Endometrium (tissue), 2 donors: ENCODE measurements around the gene AKAP6.

ENCODE experiments used
- FAIRE-seq: peaks from 2 replicates; lab custom pipeline; 2012; peaks lifted over from hg19 to GRCh38; lab: Jason Lieb, UNC
- donor health status: control.
- donor health status: control.

The AKAP6 gene

GRCh38 chr14:32534145-32534544 lies 205.0 kb downstream of the AKAP6 start:
- FAIRE-seq: no peak

GRCh38 chr14:32536175-32536574 lies 207.1 kb downstream of the AKAP6 start:
- FAIRE-seq: no peak

- FAIRE-seq: no peak
These were observed 208.1 kb downstream of the AKAP6 start for GRCh38 chr14:32537166-32537565.

DNA sequence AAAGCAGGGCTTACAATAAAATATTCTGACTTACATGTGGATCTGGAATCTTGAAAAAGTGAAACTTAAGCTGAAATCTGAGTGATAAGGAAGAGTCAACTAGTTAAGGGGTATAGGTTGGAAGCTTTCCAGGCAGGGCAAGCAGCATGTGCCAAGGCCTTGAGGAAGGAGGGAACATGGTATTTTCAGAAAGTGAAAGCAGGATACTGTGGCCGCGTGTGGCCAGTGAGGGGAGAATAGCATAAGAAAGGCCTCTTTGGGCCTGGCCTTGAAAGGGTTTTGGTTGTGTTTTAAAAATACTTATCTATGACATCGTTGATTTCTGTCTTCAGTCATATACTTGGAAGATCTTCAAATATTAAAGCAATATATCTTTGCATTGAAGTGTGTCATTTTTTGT lies 213.4 kb downstream of the AKAP6 start:
- no peak for FAIRE-seq

- FAIRE-seq: no peak
These were observed 216.0 kb downstream of the AKAP6 start for GRCh38 chr14:32545095-32545494.

- FAIRE-seq: no peak
These were observed 216.6 kb downstream of the AKAP6 start for GRCh38 chr14:32545506-32546210.

DNA sequence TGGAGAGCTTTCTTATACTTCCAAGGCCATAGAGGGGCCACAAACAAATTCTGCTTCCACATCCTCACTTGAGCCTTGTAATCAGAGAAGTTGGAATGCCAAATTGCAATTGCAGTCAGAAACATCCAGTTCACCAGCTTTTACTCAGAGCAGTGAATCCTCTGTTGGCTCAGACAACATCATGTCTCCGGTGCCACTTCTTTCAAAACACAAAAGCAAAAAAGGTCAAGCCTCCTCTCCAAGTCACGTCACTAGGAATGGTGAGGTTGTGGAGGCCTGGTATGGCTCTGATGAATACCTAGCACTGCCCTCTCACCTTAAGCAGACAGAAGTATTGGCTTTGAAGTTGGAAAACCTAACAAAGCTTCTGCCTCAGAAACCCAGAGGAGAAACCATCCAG lies 217.1 kb downstream of the AKAP6 start:
- no peak for FAIRE-seq

DNA sequence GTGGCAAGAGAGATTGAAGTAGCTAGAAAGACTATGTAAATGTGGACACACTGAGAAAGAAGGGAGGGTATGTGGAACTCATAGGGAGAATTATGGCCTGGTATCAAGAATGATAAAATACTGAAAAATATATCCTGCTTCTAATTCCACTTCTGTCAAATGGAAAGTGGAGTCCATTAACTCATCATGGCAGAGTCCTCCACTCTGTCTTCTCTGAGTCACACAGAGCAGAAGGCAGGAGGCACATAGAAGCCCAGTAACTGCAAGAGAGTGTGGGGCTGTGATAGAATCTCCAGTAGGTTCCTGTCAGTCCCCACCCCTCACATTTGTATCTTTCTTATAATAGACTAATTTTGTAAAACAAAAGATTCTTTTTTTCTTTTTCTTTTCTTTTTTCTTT lies 223.7 kb downstream of the AKAP6 start:
- no peak for FAIRE-seq

- no peak for FAIRE-seq
These were observed 229.9 kb downstream of the AKAP6 start for GRCh38 chr14:32559048-32559447.

DNA sequence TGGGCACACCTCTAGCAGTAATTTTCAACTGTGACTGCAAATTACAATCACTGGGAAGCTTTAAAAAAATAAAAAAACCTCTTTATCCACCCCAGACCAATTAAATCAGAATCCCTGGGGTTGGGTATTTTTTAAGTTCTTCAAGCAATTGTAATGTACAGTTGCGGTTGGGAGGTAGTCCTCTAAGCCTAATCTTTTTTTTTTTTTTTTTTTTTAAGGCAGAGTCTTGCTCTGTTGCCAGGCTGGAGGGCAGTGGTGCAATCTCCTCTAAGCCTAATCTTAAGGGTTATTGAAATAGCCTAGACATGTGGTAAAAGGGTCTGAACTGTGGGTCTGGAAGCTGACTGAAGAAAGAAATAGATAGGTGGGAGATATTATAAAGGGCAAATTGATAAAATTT lies 230.5 kb downstream of the AKAP6 start:
- FAIRE-seq: no peak

GRCh38 chr14:32560209-32560857 lies 231.2 kb downstream of the AKAP6 start:
- FAIRE-seq: peak; percentile 39

GRCh38 chr14:32561520-32561919 lies 232.4 kb downstream of the AKAP6 start:
- FAIRE-seq: no peak

GRCh38 chr14:32564596-32564995 lies 235.5 kb downstream of the AKAP6 start:
- no peak for FAIRE-seq

DNA sequence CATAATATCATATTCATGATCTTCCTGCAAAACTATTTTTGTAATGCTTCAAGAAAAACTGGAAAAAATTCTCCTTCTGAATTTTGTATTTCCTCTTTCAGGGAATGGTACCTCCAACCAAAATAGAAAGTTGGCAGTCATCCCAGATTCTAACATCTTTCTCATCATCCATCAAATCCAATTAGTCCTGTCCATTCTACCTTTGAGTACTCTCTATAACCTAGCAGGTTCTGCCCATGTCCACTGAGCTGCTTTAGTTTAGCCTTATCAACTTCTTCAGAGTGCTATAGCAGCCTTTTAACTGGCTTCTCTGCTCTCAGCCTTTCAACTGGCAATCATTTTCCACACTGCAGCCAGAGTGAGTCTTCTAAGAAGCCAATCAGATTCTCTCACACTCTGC lies 236.2 kb downstream of the AKAP6 start:
- no peak for FAIRE-seq

DNA sequence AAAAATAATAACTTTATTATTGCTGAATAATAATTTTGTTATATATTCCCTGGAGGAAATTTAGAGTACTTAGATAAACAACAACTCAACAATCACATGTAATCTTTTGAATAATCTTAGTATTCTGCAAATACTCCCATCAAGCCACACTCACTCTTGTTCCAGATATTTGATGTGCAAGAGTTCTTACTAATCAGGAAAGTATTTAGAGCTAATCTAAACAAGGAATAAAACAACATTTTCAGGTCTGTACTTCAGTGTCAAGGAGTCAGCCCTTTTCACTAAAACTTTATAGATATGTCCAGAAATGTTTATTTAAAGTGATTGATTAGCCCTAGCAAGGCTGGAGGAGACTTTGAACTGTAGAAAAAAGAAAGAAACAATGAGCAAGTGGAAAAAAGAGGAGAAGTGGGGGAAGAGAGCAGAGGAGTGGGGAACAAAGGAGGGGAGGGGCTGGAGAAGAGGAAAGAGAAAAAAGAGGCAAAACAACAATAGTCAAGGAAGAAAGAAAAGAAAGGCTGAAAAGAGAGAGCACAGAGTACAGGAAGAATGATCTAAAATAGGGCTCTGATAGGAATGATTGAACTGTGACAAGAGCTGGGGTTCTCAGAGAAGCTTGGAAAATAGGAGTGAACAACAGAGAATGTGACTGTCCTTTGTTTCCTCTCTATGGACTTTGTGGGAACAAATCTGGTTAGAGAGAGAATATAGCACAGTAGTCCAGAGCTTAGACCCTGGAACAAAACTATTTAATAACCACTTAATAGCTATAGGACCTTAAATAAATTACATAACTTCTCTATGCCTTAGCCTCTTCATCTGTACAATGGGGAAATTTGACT lies 238.7 kb downstream of the AKAP6 start:
- FAIRE-seq: peak; percentile 92

DNA sequence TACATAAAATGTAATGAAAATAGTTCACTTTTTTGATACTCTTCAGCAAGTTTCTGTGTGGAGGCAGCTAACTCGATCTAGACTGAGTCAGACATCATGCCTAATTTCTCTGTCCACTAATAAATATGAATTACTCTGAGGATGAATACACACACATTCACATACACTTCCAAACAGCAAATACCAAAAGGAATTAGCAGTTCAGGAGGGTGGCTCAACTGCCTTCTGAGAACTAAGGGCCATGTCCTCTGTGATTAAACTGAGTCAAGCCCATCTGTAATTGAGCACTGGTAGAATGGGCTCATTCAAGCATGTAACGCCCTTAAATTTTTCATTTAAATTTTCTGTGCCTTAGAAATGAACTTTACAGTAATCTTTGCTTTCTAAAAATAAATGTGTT lies 242.5 kb downstream of the AKAP6 start:
- no peak for FAIRE-seq

DNA sequence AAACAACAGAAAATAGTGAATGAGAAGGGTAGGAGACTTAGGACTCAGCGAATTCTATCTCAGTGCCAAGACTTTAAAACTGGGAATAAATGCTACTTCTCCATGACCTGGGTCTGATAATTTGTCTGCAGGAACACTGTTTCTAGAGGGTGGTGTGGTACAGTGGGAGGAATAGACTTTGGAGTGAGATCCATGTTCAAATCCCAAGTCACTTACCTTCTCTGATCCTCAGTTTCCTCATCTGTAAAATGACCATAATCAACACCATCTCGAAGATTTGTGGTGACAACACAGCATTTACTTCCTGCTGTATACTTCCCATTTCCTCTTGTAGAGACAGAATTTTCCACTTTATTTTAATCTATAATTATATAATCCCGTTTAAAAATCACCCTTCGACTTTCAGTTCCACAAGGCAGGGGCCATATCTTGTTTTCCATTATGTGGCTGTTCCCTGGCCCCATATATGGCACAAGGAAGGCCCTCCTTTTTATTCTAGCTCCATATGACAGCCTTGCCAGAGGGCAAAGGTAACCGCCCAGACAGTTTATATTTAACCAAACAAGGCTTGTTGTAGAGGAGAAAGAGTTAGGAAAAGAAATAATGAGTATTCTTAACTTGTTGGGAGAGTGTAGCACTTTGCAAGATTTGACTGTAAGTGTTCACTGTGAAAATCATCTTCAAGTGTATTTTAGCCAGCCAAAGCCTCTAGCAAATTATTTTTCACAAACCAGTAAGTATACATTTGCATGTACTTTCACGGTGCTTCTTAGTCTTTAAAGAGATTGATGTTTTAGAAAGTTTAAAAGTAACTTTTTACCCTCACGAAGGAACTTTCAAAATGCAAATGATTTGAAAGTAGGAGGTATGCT lies 243.1 kb downstream of the AKAP6 start:
- FAIRE-seq: no peak

DNA sequence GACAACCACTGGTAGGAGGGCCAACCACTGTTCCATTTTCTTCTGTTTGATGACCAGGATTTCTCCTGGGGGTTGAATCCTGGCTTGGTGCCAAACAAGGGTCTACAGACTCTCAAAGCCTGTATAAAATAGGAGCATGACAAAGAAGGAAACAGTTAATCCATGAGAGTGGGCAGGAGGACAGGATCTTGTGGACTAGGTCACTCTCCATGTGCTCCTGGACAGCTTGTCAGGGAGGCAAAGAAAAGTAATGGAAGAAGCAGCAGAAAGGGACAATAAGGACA lies 243.7 kb downstream of the AKAP6 start:
- FAIRE-seq: no peak

GRCh38 chr14:32574269-32574668 lies 245.2 kb downstream of the AKAP6 start:
- FAIRE-seq: no peak

DNA sequence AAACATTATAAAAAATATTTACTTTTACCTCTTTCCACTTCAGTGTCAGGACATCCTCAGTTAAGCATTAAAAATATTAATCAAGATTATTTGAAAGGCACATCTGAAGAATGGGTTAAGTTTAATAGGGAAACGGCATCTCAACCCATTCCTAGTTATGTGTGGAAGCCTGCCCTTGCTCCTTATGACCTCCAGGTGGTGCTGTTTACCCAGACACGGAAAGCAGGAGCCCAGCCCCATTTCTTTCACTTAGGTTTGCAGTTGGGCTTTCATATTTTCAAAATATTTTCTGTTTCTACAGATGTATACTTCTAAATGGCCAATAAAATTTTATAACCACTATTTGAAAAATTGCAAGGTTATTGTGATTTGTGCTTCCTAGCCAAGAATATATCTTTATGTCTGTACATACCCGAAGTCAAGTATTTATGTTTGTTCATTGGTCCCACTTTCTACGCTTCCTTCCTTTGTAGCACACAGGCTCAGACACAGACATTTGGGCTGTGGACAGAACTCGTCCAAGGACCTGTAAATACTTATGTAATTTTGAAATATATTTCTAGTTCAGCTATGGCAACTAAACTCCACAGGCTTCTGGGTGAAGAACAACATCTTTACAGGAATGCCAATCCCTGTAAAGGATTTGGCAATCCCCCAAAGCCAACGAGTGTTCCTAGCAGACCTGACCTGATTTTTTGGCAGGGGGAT lies 247.1 kb downstream of the AKAP6 start:
- FAIRE-seq: peak; percentile 96

DNA sequence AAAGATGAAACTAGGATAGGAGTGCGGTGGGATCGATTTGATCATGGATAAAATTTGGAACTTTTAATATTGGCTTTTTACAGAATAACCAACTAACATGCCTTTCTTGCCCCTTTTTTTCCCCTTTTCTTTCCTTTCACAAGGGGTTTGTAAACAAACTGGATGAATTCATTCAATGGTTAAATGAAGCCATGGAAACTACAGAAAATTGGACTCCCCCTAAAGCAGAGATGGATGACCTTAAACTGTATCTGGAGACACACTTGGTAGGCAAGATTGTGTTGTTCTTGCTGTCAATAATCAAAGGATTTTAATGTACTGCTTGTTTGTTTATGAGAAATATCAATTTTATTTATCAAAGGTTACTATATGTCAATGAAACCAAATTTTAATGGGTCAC lies 247.9 kb downstream of the AKAP6 start:
- no peak for FAIRE-seq

DNA sequence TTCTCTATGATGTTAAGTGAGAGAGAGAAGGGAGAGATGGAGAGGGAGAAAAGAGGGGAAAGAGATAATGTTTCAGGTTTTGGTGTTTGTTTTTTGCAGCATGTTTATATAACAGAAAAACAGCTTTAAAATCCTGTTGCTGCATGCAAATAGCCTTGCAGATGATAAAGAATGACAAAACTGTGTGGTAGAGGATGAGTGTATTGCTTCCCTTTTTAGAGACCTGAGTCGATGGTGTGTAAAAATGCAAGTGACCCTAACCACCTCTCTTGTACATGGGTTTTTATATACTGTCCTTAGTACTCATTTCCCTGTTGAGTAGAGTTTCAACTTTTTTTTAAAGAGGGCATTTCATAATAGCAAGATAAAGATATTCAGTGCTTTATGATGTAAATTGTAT lies 249.1 kb downstream of the AKAP6 start:
- no peak for FAIRE-seq
